Lower leg skin (tissue), 3 donors: ENCODE measurements around the gene RNF2.

Experiments
- CTCF ChIP-seq, 3 donors: fragments of 450-650 bp; IDR thresholded peaks; one replicate each; pipeline ENCODE4 v1.5.1; 2016; ENCODE audit warnings: antibody characterized with exemption in 3 of 3, mild to moderate bottlenecking in 3 of 3, moderate library complexity in 2 of 3
- POLR2A ChIP-seq, 2 donors: fragments of 450-650 bp; IDR thresholded peaks; one replicate each; pipeline ENCODE4 v1.6.1; 2016 to 2017; ENCODE audit warnings: antibody characterized with exemption in 2 of 2, mild to moderate bottlenecking in 1 of 2, moderate library complexity in 1 of 2

DNA sequence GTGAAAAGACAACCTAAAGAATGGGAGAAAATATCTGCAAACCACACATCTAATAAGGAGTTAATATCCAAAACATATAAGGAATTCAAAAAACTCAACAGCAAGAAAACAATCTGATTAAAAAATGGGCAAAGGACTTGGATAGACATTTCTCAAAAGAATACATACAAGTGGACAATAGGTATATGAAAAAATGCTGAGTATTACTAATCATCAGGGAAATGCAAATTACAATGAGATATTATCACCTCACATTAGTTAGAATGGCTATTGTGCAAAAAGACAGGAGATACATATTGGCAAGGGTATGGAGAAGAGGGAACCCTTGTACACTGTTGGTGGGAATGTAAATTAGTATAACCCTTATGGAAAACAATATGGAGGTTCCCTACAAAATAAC, 66.5 kb downstream of the RNF2 start:
- TF ChIP-seq CTCF (IDR thresholded peaks at IDR 0.05) (no peak), POLR2A (IDR thresholded peaks at IDR 0.05) (no peak)
